ENCODE data around the gene OPRM1. TPM values are rescaled to one million over a fixed set of nuclear protein-coding genes. Genes with fewer than 3 reads are reported as not detected.
A peak's percentile ranks its signal among the peaks of the same experiment; 100 is the strongest.

OPRM1 gene
- total RNA-seq, 4 donors from 2014 or later, result 0.27 to 0.87 (median 0.40) TPM; not detected in 1

DNA sequence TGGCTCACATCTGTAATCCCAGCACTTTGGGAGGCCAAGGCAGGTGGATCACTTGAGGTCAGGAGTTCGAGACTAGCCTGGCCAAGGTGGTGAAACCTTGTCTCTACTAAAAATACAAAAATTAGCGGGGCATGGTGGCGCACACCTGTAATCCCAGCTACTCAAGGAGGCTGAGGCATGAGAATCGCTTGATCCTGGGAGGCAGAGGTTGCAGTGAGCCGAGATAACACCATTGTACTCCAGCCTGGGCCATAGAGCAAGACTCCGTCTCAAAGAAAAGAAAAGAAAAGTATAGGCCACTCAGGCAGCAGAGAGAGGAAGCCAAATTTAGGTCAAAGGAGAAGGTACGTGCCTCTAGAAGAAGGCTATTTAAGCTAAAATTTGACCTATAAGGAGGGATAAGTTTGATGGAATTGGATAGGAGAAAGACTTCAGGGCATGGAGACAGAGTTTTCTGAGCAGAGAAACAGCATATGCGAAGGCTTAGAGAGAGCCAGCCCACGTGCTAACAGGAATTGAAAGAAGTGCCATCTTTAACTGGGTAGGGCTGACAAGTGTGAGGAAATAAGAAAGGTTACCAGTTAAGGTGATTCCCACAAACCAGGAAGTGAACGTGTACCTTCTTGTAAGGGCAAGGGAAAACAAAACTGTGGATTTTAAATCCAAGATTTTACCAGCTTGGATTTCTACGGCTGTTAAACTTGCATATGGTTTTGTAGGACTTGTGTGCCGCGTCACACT is 203.7 kb downstream of the OPRM1 start:
- 95 to 100% methylated on average over 6 to 12 of the region's 13 CpGs for WGBS, 2 donors (ENCODE audit: low coverage in 1 of 2)
- Histone ChIP-seq H3K27me3 (no peaks in the 10 kb centered on the region), H3K36me3 (no peaks in the 10 kb centered on the region), H3K4me3 (no peak overlapping the region), H3K4me1 (no peaks in the 10 kb centered on the region), H3K27ac (no peak overlapping the region), H3K9me3 (no peaks in the 10 kb centered on the region)
- TF ChIP-seq, protein P1, sequence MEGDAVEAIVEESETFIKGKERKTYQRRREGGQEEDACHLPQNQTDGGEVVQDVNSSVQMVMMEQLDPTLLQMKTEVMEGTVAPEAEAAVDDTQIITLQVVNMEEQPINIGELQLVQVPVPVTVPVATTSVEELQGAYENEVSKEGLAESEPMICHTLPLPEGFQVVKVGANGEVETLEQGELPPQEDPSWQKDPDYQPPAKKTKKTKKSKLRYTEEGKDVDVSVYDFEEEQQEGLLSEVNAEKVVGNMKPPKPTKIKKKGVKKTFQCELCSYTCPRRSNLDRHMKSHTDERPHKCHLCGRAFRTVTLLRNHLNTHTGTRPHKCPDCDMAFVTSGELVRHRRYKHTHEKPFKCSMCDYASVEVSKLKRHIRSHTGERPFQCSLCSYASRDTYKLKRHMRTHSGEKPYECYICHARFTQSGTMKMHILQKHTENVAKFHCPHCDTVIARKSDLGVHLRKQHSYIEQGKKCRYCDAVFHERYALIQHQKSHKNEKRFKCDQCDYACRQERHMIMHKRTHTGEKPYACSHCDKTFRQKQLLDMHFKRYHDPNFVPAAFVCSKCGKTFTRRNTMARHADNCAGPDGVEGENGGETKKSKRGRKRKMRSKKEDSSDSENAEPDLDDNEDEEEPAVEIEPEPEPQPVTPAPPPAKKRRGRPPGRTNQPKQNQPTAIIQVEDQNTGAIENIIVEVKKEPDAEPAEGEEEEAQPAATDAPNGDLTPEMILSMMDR (IDR thresholded peaks at IDR 0.05), result no peak
- TF ChIP-seq EP300 (IDR thresholded peaks at IDR 0.05) (no peak), POLR2AphosphoS5 (IDR thresholded peaks at IDR 0.05) (no peak), POLR2A (IDR thresholded peaks at IDR 0.05) (no peak)
- ATAC-seq, result no peak

DNA sequence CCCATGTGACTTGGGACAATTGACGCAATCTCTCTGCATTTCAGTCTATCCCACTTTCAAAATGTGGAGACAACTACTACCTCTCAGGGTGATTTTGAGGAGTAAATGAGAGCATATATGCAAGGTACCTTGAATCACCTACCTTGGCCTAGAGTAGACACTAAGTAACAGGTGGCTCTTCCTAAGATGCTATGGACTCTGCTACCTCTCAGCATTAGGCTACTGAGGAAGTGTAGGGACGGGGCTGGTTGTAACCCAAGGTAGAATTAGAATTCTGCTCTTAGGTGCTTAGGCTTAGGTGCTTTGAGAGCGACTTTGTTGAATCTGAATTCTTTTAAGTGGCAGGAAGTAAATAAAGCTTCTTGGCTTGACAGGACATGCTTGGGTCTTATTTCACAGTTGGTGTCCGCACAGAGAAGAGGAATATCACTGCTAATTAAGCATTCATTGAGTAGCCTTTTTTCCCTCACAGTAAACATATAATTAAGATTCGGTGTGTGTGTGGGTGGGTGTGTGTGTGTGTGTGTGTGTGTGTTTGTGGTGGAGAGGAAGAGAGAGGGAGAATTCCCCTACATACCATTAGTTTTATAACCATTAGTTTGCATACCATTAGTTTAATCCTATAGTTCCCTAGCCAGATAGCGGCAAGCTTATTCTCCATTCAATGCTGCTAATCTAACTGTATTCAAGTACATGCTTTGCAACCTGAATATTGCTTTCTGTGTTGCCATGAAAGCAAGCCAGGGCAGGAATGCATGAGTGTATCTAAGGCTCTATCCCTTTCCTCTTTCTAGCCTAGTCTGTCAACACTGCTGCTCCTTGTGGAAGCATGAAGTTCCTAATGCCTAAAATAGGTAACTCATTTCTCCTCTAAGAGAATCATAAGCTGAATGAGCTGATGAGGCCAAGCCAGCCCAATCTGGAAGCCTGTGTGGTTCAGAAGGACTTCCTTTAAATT is 205.0 kb downstream of the OPRM1 start:
- Histone ChIP-seq H3K9me3 (no peaks in the 10 kb centered on the region), H3K36me3 (no peaks in the 10 kb centered on the region), H3K4me3 (no peak overlapping the region), H3K27ac (no peak overlapping the region), H3K27me3 (no peaks in the 10 kb centered on the region), H3K4me1 (no peaks in the 10 kb centered on the region)
- TF ChIP-seq EP300 (IDR thresholded peaks at IDR 0.05), result no peak
- TF ChIP-seq, protein P1 (IDR thresholded peaks at IDR 0.05), result no peak
- TF ChIP-seq POLR2A (IDR thresholded peaks at IDR 0.05), result no peak
- no peak for TF ChIP-seq POLR2AphosphoS5 (IDR thresholded peaks at IDR 0.05)
- no peak for ATAC-seq
- 70 to 83% methylated on average over 6 of the region's 6 CpGs for WGBS, 2 donors (ENCODE audit: low coverage in 1 of 2)

DNA sequence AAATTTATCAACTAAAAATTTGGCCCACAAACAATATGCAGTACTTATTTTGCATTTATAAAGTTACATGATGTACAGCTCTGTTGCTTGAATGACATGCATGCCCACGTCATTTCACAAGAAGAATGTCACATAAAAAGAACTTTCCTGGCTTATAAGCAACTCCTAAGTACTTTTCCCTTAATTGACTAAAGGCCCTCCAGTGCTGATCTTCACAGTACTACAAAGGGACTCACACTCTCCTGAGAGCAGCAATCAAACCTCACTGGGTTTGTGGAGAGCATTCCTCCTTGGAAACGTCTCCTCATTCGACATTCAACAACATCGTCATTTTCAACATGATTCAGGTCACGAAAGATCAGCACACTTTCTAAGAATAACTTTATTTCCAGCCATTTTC is 206.5 kb downstream of the OPRM1 start:
- no peaks in the 10 kb centered on the region for H3K36me3 ChIP-seq
- H3K27ac ChIP-seq, result no peak overlapping the region
- TF ChIP-seq POLR2AphosphoS5 (IDR thresholded peaks at IDR 0.05) (no peak), EP300 (IDR thresholded peaks at IDR 0.05) (no peak), POLR2A (IDR thresholded peaks at IDR 0.05) (no peak)
- TF ChIP-seq, protein P1 (IDR thresholded peaks at IDR 0.05), result no peak
- H3K4me3 ChIP-seq, result no peak overlapping the region
- 0 to 71% methylated on average over 1 to 5 of the region's 5 CpGs for WGBS, 2 donors (ENCODE audit: low coverage in 1 of 2)
- H3K9me3 ChIP-seq, result no peaks in the 10 kb centered on the region
- H3K4me1 ChIP-seq, result no peaks in the 10 kb centered on the region
- no peaks in the 10 kb centered on the region for H3K27me3 ChIP-seq
- ATAC-seq, result no peak

DNA sequence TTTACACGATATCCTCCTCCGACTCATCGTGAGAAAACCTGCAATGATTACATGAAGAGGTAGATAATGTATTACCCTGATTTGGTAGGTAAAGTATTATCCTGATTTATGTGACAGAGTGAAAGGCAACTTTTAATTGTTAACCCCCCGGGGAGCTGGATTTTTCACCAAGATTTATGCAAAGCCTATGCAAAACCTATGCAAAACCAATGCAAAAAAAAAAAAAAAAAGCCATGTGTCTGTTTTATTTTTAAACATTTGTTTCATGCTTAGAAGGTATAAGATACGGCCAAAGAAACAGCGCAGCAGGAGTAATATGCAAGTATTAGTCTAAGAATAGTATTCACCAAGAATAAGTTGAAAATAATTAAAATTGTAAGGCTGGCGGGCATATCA is 207.7 kb downstream of the OPRM1 start:
- Histone ChIP-seq H3K4me1 (no peaks in the 10 kb centered on the region), H3K27me3 (no peaks in the 10 kb centered on the region), H3K36me3 (no peaks in the 10 kb centered on the region), H3K9me3 (no peaks in the 10 kb centered on the region), H3K4me3 (peak overlapping the region in 1 of 2 donors; percentile 21), H3K27ac (no peak overlapping the region)
- TF ChIP-seq POLR2A (IDR thresholded peaks at IDR 0.05) (no peak), EP300 (IDR thresholded peaks at IDR 0.05) (no peak), POLR2AphosphoS5 (IDR thresholded peaks at IDR 0.05) (no peak)
- TF ChIP-seq, protein P1 (IDR thresholded peaks at IDR 0.05), result no peak
- ATAC-seq, result no peak
- 73 to 74% methylated on average over 7 of the region's 7 CpGs for WGBS, 2 donors (ENCODE audit: low coverage in 1 of 2)

Measured in gastroesophageal sphincter (tissue), 4 donors.